Trophoblast cell (in vitro differentiated cells and primary cell): Measurements from ENCODE around the gene KCNH2.

Experiments
- DNase-seq, 2 donors: peaks; one replicate each; pipeline ENCODE4 v3.0.0-alpha.2; 2016
- H2AFZ ChIP-seq: 2 replicates; pipeline ENCODE4 v1.6.1; 2013; ENCODE audit warnings: low read length, moderate library complexity, mild to moderate bottlenecking; ENCODE audit not compliant: insufficient read depth, poor library complexity
- H2AK5ac ChIP-seq: 2 replicates; pipeline ENCODE4 v1.6.1; 2013; ENCODE audit warnings: mild to moderate bottlenecking, low read length
- H2BK120ac ChIP-seq: 2 replicates; pipeline ENCODE4 v1.6.1; 2013; ENCODE audit warnings: low read length, mild to moderate bottlenecking, moderate library complexity; ENCODE audit not compliant: insufficient read depth, poor library complexity
- H2BK12ac ChIP-seq: 2 replicates; pipeline ENCODE4 v1.6.1; 2013; ENCODE audit warnings: mild to moderate bottlenecking, low read length, moderate library complexity
- H2BK5ac ChIP-seq: 2 replicates; pipeline ENCODE4 v1.6.1; 2013; ENCODE audit warnings: low read length, low read depth, moderate library complexity, mild to moderate bottlenecking; ENCODE audit not compliant: poor library complexity
- H3K14ac ChIP-seq: 2 replicates; pipeline ENCODE4 v1.6.1; 2013; ENCODE audit warnings: mild to moderate bottlenecking, low read length
- H3K18ac ChIP-seq: 2 replicates; pipeline ENCODE4 v1.6.1; 2013; ENCODE audit warnings: mild to moderate bottlenecking, low read length
- H3K23ac ChIP-seq: 2 replicates; pipeline ENCODE4 v1.6.1; 2013; ENCODE audit warnings: low read length
- H3K27ac ChIP-seq: 2 replicates; pipeline ENCODE4 v1.5.1; 2013; ENCODE audit warnings: low read depth, mild to moderate bottlenecking, inconsistent platforms, low read length, moderate library complexity
- H3K27me3 ChIP-seq: 2 replicates; pipeline ENCODE4 v1.6.1; 2013; ENCODE audit warnings: inconsistent platforms, mild to moderate bottlenecking, low read length, moderate library complexity; ENCODE audit not compliant: insufficient read depth
- H3K36me3 ChIP-seq, 2 experiments: 1 replicate in 1 of 2; 2 replicates in 1 of 2; pipeline ENCODE4 v1.6.1; 2013; ENCODE audit warnings: low read length in 2 of 2, mild to moderate bottlenecking in 2 of 2, moderate library complexity in 1 of 2; ENCODE audit not compliant: insufficient read depth in 2 of 2, control insufficient read depth in 1 of 2
- H3K4ac ChIP-seq: 2 replicates; pipeline ENCODE4 v1.6.1; 2013; ENCODE audit warnings: low read depth, mild to moderate bottlenecking, low read length, moderate library complexity
- H3K4me1 ChIP-seq, 2 experiments: 1 replicate in 1 of 2; 2 replicates in 1 of 2; pipeline ENCODE4 v1.6.1; 2013; ENCODE audit warnings: low read length in 2 of 2, mild to moderate bottlenecking in 2 of 2, moderate library complexity in 1 of 2; ENCODE audit not compliant: insufficient read depth in 2 of 2, control insufficient read depth in 1 of 2
- H3K4me2 ChIP-seq: 2 replicates; pipeline ENCODE4 v1.6.1; 2013; ENCODE audit warnings: inconsistent platforms, mild to moderate bottlenecking, low read length, moderate library complexity
- H3K4me3 ChIP-seq: 2 replicates; pipeline ENCODE4 v1.5.1; 2013; ENCODE audit warnings: mild to moderate bottlenecking, low read depth, low read length, inconsistent platforms
- H3K79me1 ChIP-seq: one replicate; pipeline ENCODE4 v1.6.1; 2013; ENCODE audit warnings: low read length
- H3K79me2 ChIP-seq: 2 replicates; pipeline ENCODE4 v1.6.1; 2013; ENCODE audit warnings: low read length, mild to moderate bottlenecking; ENCODE audit not compliant: control insufficient read depth, insufficient read depth, poor library complexity
- H3K9ac ChIP-seq: 2 replicates; pipeline ENCODE4 v1.6.1; 2013; ENCODE audit warnings: mild to moderate bottlenecking, low read length
- H3K9me3 ChIP-seq: 2 replicates; pipeline ENCODE4 v1.6.1; 2013; ENCODE audit warnings: low read depth, mild to moderate bottlenecking, control low read depth, inconsistent platforms, low read length; ENCODE audit not compliant: insufficient read depth
- H4K12ac ChIP-seq: 2 replicates; pipeline ENCODE4 v1.6.1; 2013; ENCODE audit warnings: low read depth, mild to moderate bottlenecking, low read length, moderate library complexity
- H4K8ac ChIP-seq: 2 replicates; pipeline ENCODE4 v1.6.1; 2013; ENCODE audit warnings: low read depth, mild to moderate bottlenecking, low read length, moderate library complexity
- H4K91ac ChIP-seq: one replicate; pipeline ENCODE4 v1.6.1; 2013; ENCODE audit warnings: low read depth, mild to moderate bottlenecking, low read length, moderate library complexity
- WGBS: extraction: QIAGEN DNeasy Blood & Tissue Kit; methylation state at CpG from one replicate; pipeline ENCODE4 v1.1.7; 2013; ENCODE audit warnings: missing lambda C conversion rate; ENCODE audit not compliant: insufficient read length, insufficient coverage; ENCODE audit errors: extremely low coverage; 5-methylcytosine and 5-hydroxymethylcytosine counted together

The KCNH2 gene

DNA sequence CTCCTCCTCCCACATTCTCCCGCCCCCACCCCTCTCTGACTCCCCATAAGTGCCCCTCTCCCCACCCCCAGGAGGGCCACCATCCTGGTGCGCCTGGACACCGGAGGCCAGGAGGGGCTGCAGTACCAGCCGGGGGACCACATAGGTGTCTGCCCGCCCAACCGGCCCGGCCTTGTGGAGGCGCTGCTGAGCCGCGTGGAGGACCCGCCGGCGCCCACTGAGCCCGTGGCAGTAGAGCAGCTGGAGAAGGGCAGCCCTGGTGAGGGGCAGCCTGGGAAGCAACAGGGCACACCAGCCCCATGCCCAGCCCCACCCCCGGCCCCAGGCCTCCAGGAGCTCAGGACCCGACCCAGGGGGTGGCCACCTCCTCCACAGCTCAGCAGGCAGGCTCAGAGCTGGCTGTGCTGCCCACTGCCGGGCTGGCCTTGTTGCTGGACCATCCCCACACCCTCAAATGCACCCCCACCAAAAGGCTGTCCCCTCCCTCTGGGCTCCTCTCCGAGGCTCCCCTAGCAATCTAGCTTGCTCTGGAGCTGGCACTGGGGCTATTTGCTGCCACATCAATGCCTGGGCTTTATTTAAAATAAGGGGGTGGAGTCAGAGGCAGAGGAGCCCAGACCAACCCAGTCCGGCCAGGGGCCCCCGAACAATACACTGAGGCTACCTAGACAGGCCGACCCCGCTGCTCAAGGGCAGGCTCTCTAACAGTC is 31.4 kb upstream of the KCNH2 start:
- WGBS: no CpG with 5 or more reads among the region's 22 CpGs
- DNase-seq: no peak
- H3K23ac ChIP-seq: no peak overlapping the region
- H2BK12ac ChIP-seq: no peak overlapping the region
- peaks cover 33 to 42% of the 10 kb centered on the region in 2 experiments for H3K4me1 ChIP-seq
- no peak overlapping the region for H3K4ac ChIP-seq
- no peak overlapping the region for H3K18ac ChIP-seq
- no peak overlapping the region for H2BK120ac ChIP-seq
- no peaks in the 10 kb centered on the region for H3K36me3 ChIP-seq
- no peak overlapping the region for H4K8ac ChIP-seq
- H3K79me1 ChIP-seq: peaks cover 12% of the 10 kb centered on the region
- peak overlapping the region; percentile 41 for H4K91ac ChIP-seq
- no peak overlapping the region for H3K27ac ChIP-seq
- no peak overlapping the region for H4K12ac ChIP-seq
- no peaks in the 10 kb centered on the region for H3K27me3 ChIP-seq
- no peak overlapping the region for H3K14ac ChIP-seq
- H3K9me3 ChIP-seq: peaks cover 4% of the 10 kb centered on the region
- H3K4me2 ChIP-seq: no peak overlapping the region
- H3K4me3 ChIP-seq: no peak overlapping the region
- no peak overlapping the region for H2BK5ac ChIP-seq
- H2AFZ ChIP-seq: no peak overlapping the region
- H3K79me2 ChIP-seq: no peaks in the 10 kb centered on the region
- no peak overlapping the region for H2AK5ac ChIP-seq
- no peak overlapping the region for H3K9ac ChIP-seq

GRCh38 chr7:151008511-151009323 is 30.6 kb upstream of the KCNH2 start:
- no peak overlapping the region for H3K27ac ChIP-seq
- no peaks in the 10 kb centered on the region for H3K27me3 ChIP-seq
- peak overlapping the region; percentile 17 for H2BK12ac ChIP-seq
- H3K14ac ChIP-seq: no peak overlapping the region
- no peak overlapping the region for H2BK5ac ChIP-seq
- H3K36me3 ChIP-seq: no peaks in the 10 kb centered on the region
- H3K4me3 ChIP-seq: no peak overlapping the region
- peak; percentile 54 to 79 for DNase-seq
- H4K8ac ChIP-seq: no peak overlapping the region
- no peak overlapping the region for H3K4me2 ChIP-seq
- no peak overlapping the region for H3K23ac ChIP-seq
- peak overlapping the region; percentile 71 for H2AK5ac ChIP-seq
- H3K18ac ChIP-seq: no peak overlapping the region
- H3K4me1 ChIP-seq: peaks cover 28 to 38% of the 10 kb centered on the region in 2 experiments
- H3K79me1 ChIP-seq: peaks cover 9% of the 10 kb centered on the region
- no peak overlapping the region for H3K4ac ChIP-seq
- H4K91ac ChIP-seq: no peak overlapping the region
- peaks cover 2% of the 10 kb centered on the region for H3K9me3 ChIP-seq
- no CpG with 5 or more reads among the region's 40 CpGs for WGBS
- no peak overlapping the region for H2BK120ac ChIP-seq
- no peaks in the 10 kb centered on the region for H3K79me2 ChIP-seq
- no peak overlapping the region for H3K9ac ChIP-seq
- H2AFZ ChIP-seq: peak overlapping the region; percentile 7
- no peak overlapping the region for H4K12ac ChIP-seq

- H2BK5ac ChIP-seq: no peak overlapping the region
- no peak overlapping the region for H2BK120ac ChIP-seq
- no peak overlapping the region for H4K8ac ChIP-seq
- no peaks in the 10 kb centered on the region for H3K36me3 ChIP-seq
- H3K9me3 ChIP-seq: no peaks in the 10 kb centered on the region
- no peaks in the 10 kb centered on the region for H3K27me3 ChIP-seq
- no peak overlapping the region for H3K9ac ChIP-seq
- H3K14ac ChIP-seq: no peak overlapping the region
- no peak overlapping the region for H3K27ac ChIP-seq
- H4K12ac ChIP-seq: no peak overlapping the region
- H3K23ac ChIP-seq: no peak overlapping the region
- H3K4me2 ChIP-seq: no peak overlapping the region
- no peak overlapping the region for H2BK12ac ChIP-seq
- peaks cover 9% of the 10 kb centered on the region for H3K79me1 ChIP-seq
- no peak overlapping the region for H4K91ac ChIP-seq
- no peak overlapping the region for H3K4me3 ChIP-seq
- H3K79me2 ChIP-seq: no peaks in the 10 kb centered on the region
- H2AFZ ChIP-seq: no peak overlapping the region
- no peak overlapping the region for H3K18ac ChIP-seq
- H3K4ac ChIP-seq: no peak overlapping the region
- WGBS: no CpG with 5 or more reads among the region's 11 CpGs
- DNase-seq: no peak
- H3K4me1 ChIP-seq: peaks cover 25 to 34% of the 10 kb centered on the region in 2 experiments
- H2AK5ac ChIP-seq: no peak overlapping the region
Observed at GRCh38 chr7:151008143-151008510, 30.0 kb upstream of the KCNH2 start.

DNA sequence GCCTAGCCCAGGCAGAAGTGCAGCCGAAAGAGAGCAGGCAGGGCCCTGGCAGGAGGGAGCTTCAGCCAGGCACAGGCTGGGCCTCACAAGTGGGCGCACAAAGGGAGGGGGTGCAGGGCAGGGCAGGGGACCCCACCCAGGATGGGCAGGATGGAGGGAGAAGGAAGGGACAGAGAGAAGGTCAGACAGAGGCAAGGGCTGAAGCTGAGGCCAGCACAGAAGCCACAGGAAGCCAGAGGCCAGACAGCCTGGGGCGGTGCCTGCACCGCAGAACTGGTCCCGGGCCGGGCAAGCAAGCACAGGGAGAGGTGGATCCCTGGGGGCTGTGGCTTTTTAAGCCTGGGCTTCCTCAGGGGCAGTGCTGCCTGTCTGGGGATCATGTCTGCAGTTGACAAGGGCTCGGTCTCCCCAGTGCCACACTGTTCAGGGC is 29.4 kb upstream of the KCNH2 start:
- H3K36me3 ChIP-seq: no peaks in the 10 kb centered on the region
- no peaks in the 10 kb centered on the region for H3K27me3 ChIP-seq
- peaks cover 21 to 31% of the 10 kb centered on the region in 2 experiments for H3K4me1 ChIP-seq
- H2BK5ac ChIP-seq: no peak overlapping the region
- H4K91ac ChIP-seq: peak overlapping the region; percentile 38
- H3K4ac ChIP-seq: no peak overlapping the region
- peak overlapping the region; percentile 1 for H2BK12ac ChIP-seq
- H3K23ac ChIP-seq: no peak overlapping the region
- WGBS: no CpG with 5 or more reads among the region's 7 CpGs
- peak overlapping the region; percentile 0 for H3K14ac ChIP-seq
- H4K12ac ChIP-seq: no peak overlapping the region
- H3K9ac ChIP-seq: no peak overlapping the region
- H3K79me2 ChIP-seq: no peaks in the 10 kb centered on the region
- peak overlapping the region; percentile 2 for H4K8ac ChIP-seq
- H3K27ac ChIP-seq: no peak overlapping the region
- no peak overlapping the region for H3K4me2 ChIP-seq
- H3K79me1 ChIP-seq: peaks cover 7% of the 10 kb centered on the region
- DNase-seq: no peak
- H3K18ac ChIP-seq: no peak overlapping the region
- H3K4me3 ChIP-seq: no peak overlapping the region
- no peaks in the 10 kb centered on the region for H3K9me3 ChIP-seq
- H2BK120ac ChIP-seq: peak overlapping the region; percentile 10
- H2AK5ac ChIP-seq: peak overlapping the region; percentile 1
- H2AFZ ChIP-seq: no peak overlapping the region
